ENCODE results near the gene HERC2.

Gene HERC2

DNA sequence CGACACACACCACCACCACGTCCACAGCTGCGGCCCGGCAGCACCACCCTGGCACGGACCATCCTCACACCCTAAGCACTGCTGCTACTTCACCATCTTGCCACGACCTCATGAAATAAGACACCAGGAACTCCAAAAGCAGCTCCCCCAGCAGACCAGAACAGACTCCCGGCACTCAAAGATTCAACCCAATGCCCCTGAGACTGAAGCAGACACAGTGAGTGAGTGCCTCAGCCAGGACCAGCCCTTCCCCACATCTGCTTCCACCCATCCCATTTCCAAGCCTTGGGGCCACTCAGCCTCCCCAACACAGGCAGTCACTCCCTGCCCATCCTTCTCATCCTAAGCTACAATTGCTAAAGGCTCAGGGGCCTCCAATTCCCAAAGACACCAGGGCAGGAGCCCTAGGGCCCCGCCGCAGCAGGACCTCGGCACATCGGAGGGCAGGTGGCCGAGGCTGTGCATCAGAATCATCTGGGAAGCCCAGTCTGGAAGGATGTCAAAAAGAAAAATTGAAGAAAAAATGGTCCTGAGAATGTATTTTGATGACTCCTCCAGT, 204.5 kb downstream of the HERC2 start:
- DNase-seq (ENCODE audit: low read depth, low spot score) = no peak

DNA sequence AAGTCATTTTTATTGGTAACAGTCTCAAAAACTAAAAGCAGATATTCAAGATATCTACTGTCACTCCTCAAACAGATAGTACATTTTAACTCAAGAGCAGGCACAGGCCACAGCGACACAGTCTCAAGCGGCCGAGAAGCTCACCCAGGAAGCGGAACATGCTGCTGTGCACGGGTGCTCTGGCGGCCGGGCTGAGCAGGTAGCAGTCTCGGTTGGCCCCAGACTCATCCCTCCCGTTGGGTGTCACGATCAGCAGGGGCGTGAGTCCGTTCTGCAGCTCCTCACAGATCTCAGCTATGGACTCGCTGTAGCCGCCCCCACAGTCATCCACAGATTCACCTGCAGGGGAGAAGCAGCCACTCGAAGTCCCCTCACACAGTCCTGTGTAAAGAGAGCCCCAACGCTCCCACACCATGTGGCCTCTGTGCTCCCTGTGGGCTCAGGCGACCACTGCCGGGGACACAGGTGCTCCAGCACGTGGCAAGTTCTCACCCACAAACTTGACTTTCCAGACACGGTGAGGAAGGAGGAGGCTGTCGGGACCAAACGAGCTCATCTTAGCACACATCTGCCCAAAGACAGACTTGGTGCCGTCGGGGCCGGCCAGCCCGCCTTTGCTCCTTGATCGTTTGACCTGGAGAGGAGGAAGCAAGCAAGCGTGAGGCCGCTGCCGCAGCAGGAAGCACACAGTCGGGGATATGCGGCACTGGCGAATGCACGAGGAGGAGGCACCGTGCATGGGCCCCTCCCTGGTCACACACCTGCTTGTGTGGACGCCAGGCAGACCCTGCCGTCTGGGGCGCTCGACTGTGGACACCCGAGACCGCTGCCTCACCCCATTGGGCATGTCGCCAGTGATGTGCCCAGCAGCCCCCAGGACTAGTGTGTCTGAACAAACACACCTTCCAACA, 205.2 kb downstream of the HERC2 start:
- DNase-seq (ENCODE audit: low read depth, low spot score) = no peak
- H3K27ac ChIP-seq = no peak overlapping the region

More for the DNA sequence above, 204.5 kb downstream of the HERC2 start:
- no peak overlapping the region for H3K27ac ChIP-seq

DNA sequence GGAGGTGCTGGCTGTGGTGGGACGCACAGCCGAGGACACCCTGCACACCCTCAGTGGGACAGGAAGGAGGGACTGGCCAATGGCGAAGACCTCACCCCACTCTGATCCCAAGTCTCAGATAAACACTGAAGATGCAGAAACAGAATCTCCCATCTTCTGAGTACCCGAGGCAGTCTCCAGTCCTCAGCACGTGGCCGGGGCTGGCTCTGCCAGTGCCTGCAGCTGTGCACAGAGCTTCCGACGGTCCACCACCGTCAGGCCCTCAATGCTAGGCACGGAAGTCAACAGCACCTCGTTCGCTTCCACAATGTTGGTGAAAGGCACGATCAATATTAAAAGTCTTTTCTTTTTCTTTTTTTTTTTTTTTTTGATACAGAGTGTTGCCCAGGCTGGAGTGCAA, 206.1 kb downstream of the HERC2 start:
- no peak for DNase-seq (ENCODE audit: low read depth, low spot score)
- H3K27ac ChIP-seq = no peak overlapping the region

DNA sequence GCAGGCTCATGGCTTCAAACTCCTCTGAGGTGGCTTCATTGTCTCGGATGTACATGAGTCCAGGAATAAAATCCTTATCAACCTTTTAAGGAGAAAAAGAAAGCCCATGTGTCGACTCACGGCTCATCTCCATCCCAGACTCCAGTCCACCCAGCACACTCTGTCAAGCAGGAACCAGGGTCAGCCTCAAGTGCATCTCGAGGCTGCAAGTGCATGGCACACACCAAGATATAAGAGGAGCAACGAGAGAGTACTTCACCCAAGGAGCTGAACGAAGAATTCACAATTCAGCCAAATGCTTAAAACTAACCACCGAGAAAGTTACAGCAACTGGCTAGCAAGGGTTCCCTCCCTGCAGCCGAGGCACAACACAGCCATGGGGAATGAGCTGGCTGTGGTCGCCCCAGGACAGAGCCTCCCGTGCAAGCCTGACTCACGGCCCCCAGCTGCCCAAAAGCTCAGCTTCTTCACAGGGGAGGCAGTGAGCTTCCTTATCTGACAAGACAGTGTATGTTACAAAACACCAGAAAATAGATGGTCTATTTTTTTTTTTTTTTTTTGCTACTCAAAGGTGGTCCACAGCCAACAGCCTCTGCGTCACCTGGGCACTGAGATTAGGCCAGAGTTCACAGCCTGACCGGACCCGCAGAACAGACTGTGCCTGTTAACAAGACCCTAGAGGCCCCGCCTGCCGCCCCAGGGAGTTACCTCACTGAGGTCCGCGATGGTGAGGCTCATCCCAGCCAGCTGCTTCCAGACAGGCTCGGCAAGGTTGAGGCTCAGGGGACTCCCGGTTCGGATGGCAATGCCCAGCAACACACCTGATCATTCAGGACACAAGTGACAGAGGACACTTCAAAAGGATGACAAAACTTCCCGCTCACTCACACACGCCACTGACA, 207.0 kb downstream of the HERC2 start:
- DNase-seq (ENCODE audit: low read depth, low spot score) = no peak
- no peak overlapping the region for H3K27ac ChIP-seq

DNA sequence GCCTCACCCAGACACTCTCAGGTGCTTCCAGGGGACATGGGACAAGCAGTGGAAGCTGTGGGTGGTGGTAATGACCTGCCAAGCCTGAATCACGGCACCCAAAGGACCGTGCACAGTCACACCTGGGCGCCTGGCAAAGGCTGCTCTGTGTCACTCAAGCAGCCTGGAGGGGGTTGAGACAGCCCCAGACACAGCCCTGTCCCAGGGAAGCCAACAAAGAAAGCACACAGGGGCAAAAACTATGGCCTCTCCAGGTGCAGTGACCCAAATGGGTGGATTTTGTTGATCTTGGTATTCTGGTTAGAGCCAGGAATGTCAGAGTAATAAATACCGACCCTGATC, 207.9 kb downstream of the HERC2 start:
- no peak overlapping the region for H3K27ac ChIP-seq
- no peak for DNase-seq (ENCODE audit: low read depth, low spot score)

DNA sequence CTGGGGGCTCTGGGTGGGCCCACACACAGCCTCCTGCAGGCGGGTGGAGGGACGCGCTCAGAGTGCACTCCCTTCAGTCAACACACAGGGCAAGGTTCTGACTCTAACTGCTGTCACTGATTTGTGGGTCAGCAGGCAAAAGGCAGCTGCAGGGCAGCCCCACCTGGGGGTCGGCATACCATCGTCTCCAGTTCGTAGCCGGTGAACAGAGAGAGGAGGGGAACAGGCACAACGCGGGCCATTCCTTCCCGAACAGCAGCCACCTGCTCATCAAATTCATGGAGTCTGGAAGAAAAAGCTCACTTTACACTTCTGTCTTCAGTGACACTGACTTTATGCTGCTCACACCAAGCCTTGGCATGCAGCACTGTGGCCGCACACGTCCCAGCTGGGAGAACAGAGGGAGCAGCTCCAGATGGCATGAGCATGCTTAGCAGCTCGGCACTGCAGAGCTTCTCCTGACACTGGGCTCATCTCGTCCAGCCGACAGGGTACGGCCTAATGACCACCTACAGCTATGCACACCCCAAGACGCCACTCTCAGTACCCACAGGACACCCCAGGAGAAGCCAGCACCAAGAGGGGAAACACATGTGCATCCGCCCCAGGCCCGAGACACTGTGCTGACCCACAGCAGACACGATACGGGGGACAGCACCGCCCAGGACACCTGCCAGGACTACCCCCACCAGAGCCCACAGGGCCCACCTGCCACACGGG, 208.4 kb downstream of the HERC2 start:
- H3K27ac ChIP-seq = no peak overlapping the region
- DNase-seq (ENCODE audit: low read depth, low spot score) = no peak

DNA sequence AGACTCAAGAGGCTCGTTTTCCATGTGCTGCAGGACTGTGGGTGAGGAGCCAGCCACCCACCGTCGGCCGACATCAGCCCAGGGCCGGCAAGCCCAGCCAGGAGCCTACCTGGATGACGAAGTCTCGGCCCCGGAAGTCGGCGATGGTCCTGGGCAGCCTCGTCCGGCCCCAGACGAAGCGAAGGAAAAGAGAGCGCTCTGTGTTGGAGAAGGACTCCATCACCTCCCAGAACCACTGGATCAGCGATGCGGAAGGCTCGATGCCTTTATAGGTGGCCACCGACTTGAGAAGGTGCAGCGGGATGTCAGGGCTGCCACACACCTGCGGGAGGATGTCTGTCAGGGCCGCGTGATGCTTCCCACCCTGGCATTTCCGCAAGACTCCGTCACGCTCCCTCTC, 209.0 kb downstream of the HERC2 start:
- DNase-seq (ENCODE audit: low read depth, low spot score) = no peak

DNA sequence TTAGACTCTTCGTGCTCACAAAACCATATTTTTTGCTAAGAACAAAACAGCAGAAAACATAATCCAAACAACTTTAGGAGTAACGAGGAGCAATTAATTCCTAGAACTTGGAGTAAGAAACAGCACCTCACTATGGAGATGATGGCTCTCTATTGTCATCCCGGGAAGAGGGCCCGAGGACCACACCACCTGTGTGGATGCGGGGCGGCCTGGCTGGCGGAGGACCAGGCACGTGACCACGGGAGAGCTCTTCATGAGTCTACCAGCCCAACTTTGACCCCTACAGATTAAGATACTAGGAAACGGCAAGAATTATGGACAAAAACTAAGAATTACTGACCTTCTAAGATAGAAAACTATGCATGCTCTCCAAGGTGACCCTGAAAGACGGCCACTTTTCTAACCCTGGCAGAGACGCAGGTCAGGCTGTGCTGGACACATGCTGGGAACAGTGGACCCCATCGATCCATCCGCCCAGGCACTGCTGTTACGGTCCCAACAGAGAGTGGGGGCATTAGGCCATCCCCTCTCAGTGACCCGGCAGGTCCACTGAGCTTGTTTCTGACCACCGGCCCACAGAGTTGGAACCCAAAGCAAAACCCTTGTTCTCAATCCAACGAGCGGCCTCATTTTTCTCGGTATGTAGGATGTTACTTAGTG, 209.7 kb downstream of the HERC2 start:
- no peak overlapping the region for H3K27ac ChIP-seq
- no peak for DNase-seq (ENCODE audit: low read depth, low spot score)

More for the DNA sequence above, 209.0 kb downstream of the HERC2 start:
- H3K27ac ChIP-seq = no peak overlapping the region

DNA sequence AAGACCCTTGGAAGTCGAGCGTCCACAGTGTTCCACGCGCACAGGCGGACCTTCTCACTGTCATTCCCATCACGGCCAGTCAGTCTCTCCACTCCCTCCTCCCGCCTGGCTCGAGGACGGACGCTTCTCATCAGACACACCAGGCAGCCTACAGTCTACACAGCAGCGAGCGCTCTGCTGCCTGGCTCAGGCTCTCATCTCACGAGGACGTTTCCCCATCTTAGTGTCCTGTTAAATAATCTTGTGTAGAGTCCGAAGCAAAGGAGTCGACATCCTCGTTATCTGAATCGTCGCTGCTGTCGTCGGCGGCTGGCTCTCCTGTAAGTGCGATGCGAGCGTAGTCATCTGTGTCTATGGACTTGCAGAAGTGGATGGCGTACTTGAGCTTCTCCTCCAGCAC, 210.4 kb downstream of the HERC2 start:
- no peak overlapping the region for H3K27ac ChIP-seq
- DNase-seq (ENCODE audit: low read depth, low spot score) = no peak

DNA sequence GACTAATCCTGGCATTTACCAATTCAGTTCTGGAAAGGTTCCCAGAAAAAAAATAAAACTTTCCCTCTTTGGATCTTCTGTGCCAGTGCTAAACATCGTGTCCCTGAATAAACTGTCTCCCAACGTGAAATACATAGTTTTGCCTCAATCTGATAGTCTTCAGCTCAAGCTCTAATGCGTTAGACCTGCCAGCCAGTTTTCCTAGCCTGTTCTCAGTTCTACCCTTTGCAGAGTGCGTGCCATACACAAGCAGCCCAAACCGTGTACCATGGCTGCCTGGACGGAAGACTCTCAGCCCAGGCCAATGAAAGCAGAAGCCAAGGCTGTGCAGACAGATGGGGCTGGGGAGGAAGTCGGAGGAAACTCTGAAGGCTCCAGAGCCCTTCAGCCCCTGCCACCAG, 211.5 kb downstream of the HERC2 start:
- H3K27ac ChIP-seq = no peak overlapping the region
- no peak for DNase-seq (ENCODE audit: low read depth, low spot score)

DNA sequence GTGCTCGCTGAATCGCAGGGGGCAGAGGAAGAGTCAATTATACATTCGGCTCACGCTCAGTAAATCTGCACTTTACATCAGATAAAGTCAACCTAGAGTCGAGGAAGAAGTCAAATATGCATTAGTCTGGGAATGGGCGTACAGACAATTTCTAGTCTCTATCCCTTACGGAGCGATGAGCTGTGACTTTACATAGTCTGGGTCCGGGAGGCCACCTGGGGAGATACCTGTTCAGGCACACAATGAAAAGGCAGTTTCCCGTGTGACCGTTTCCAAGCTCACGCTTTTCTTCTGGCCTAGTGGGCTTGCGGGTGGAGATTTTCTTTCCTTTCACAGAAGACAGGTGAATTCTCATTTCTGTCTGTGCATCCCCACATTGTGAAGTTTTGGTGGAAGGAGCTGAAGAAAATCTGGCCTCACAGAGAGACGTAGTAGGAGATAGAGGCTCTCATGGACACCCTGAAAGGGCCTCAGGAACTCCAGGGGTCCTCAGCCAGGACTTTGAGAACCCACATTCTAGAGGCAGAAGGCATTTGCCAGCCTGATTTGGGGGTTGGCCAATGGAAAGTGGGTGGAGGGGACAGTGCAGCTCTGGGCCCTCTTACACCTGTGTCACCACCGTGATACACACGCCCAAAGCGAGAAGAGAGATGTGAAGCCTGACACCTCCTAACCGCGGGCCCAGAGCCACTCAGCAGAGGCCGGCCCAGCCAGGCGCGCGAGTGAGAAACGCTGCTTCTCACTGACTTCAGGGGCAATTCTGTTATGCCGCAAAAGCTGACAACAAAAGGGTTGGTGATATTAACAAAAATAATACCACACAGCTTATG, 212.1 kb downstream of the HERC2 start:
- DNase-seq (ENCODE audit: low read depth, low spot score) = no peak
- no peak overlapping the region for H3K27ac ChIP-seq

DNA sequence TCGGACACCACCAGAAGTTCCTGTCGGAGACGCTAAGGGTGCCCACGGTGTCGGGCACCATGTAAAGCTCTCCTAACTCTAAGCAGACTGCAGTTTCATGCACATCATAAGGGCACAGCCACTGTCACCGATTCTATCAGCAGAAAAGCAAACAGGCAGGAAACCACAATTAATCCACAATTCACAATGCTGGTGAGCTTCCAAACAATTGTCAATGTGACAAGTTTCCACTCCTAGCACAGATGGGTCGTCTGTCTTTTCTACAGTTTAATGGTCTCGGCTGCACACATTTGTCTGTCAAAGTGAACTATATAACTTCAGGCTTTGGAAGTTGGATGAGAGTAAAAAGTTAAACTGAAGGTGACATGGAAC, 214.1 kb downstream of the HERC2 start:
- no peak overlapping the region for H3K27ac ChIP-seq
- no peak for DNase-seq (ENCODE audit: low read depth, low spot score)

DNA sequence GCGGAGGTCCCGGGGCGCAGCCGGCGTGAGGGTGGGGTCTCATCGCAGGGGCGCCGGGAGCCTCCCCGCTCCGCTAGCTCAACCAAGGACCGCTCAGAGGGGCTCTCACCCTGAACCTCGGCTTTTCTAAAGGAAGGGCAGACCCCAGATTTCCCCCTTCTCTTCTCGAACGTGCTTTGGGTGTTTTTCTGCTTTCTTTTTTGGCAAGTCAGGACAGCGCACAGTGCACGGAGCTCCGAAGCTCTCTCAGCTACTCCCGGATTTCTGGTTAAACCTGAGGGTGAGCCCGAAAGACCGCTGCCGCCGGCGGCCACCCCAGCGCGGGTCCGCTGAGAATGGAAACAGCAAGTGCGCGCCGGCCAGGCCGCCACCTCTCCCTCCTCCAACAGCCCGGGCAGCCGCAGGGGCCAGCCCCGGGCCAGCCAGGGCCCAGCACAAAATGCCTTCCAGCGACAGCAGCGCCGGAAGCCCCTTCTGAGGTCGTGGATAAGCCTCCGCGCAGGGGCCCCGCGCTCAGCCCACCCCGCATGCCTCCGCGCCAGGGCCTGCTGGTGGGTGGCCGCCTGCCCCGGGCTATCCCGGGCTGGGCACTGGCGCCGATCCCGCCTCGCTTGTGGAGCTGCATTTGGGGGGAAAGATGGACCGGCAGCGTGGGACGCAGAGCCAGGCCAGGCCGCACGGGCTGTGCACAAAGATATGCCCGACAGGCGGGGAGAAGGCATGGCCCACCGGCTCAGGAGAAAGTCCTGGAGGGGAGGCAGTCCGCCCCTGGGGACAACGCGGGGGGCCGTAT, 214.7 kb downstream of the HERC2 start:
- no peak overlapping the region for H3K27ac ChIP-seq
- DNase-seq (ENCODE audit: low read depth, low spot score) = no peak

DNA sequence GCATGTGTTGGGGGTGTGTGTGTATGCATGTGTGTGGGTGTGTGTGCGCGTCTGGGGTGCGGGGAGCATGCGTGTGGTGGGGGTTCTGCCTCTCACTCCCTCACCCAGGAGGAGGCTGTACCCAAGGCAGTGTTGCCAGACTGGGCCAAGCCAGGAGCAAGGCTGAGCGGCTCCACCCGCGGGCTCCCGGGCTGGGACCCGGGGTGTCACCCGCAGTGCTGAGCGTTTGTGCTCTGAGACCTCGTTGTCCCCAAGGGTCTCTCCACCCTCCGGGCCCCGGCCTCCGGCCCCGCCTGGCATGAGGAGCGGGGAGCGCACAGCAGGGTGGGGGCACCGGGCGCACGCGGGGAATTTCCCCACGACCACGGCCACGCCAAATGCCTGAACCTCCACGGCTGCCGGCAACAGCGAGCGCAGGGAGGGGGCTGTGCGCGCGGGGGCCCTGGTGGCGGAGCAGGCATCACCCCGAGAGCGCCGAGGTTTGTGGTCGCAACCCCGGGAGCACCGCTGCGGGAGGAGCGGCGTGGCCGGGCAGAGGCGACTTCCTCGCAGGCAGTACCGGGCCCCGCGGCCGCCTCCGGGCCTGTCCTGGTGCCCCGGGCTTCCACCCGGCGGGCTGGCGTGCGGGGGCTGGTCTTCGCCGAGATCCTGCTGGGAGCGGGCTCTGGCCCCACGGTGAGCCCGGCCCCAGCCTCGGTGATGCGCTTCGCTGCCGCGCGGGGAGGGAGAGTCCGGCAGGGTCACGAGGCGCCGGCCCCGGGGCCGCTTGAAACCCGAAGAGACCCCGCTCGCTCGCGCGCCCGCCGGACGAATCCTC, 215.5 kb downstream of the HERC2 start:
- DNase-seq (ENCODE audit: low read depth, low spot score) = no peak
- H3K27ac ChIP-seq = no peak overlapping the region

DNA sequence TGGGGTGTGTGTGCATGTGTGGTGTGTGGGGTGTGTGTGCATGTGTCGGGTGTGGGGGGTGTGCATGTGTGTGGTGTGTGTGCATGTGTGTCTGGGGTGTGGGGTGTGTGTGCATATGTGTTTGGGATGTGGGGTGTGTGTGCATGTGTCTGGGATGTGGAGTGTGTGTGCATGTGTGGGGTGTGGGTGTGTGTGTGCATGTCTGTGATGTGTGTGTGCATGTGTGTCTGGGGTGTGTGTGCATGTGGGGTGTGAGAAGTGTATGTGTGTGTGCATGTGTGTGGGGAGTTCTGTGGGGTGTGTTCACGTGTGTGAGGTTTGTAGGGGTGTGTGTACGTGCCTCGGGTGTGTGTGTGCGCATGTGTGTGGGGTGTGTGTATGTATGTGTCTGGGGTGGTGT, 216.2 kb downstream of the HERC2 start:
- no peak for DNase-seq (ENCODE audit: low read depth, low spot score)

DNA sequence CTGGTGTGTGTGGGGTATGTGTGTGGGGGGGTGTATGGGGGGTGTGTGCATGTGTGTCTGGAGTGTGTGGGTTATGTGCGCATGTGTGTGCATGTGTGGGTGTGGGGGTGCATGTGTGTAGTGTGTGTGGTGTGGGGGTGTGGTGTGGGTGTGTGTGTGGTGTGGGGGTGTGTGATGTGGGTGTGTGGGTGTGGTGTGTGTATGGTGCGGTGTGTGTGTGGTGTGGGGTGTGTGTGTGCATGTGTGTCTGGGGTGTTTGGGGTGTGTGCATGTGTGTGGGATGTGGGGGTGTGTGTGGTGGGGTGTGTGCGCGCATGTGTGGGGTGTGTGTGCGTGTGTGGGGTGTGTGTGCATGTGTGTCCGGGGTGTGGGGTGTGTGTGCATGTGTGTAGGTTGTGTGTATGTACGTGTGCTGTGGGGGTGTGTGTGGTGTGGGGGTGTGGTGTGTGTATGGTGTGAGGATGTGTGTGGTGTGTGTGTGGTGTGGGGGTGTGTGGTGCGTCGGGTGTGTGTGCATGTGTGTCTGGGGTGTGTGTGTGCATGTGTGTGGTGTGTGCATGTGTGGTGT, 216.7 kb downstream of the HERC2 start:
- H3K27ac ChIP-seq = no peak overlapping the region
- no peak for DNase-seq (ENCODE audit: low read depth, low spot score)

More for the DNA sequence above, 216.2 kb downstream of the HERC2 start:
- H3K27ac ChIP-seq = no peak overlapping the region

DNA sequence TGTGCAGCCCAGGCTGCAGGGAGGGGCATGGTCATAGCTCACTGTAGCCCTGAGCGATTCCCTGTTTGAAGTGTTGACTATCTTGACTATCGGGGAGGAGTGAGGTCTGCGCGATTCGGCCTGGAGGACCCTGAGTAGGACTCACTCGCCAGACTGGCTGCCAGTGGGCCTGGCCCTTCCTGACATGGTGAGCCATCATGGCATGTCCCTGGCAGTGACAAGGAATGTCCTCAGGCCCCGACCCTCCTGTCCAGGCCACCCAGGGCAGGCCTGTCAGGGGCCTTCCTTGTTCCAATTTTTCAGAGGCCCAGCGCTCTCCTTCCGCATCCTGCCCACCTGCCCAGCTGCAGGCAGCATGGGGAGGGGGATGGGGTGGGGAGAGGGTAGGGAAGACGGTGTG, 217.7 kb downstream of the HERC2 start:
- no peak overlapping the region for H3K27ac ChIP-seq
- DNase-seq (ENCODE audit: low read depth, low spot score) = no peak

Data from epithelial cell of prostate (primary cell).